NCI-H128 (cell line): Measurements from ENCODE around the gene CPVL.
A peak's percentile ranks its signal among the peaks of the same experiment; 100 is the strongest.

Experiments
- DNase-seq: peaks from one replicate; lab custom pipeline; 2025; ENCODE audit not compliant: unreplicated experiment; lab: John Stamatoyannopoulos, UW

The CPVL gene

GRCh38 chr7:29156907-29157452, 10.6 kb upstream of the CPVL start:
- DNase-seq, result peak; percentile 8

GRCh38 chr7:29154076-29154475, 7.7 kb upstream of the CPVL start:
- no peak for DNase-seq

DNA sequence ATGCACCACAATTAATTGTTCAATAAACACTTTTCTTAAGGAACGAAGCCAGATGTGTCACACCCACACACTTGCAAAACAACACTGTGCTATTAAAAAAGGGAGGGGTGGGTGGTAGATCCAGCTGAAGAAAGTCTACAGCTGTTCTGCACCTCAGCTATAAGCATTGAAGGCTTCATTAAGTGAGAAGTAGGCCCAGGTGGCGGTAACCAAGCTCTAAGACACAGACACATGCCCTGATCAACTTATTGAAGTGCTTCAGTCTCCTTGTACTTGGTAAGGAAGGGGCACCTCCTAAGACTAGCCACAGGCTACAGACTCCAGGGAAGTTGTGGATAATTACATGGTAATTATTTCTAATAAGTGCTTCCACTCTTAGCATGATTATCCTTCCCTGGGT, 4.5 kb upstream of the CPVL start:
- DNase-seq, result no peak

GRCh38 chr7:29149036-29149435, 2.7 kb upstream of the CPVL start:
- DNase-seq, result no peak

DNA sequence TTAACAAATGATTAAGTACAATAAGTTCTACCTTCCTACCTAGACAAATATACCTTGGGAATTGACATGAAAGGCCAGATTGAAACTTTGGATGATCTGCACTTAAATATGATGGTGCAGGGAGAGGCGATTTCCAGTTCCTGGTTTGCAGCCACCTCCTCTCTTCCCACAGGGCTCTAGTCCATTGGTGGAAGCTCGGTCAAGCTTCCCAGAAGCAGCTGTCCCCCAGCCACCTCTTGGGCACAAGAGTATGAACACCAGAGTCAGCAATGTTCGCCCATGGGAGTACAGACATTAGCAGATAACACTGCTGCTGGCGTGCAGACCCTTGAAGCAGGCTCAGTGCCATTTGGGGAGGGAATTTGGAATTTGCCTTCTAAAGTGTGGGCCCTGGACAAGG, 1.5 kb upstream of the CPVL start:
- DNase-seq, result no peak

- DNase-seq, result no peak
Observed at GRCh38 chr7:29146888-29147609, 712 bp upstream of the CPVL start.

- no peak for DNase-seq
Observed at GRCh38 chr7:29145553-29146056, 732 bp downstream of the CPVL start.

- no peak for DNase-seq
Observed at GRCh38 chr7:29143751-29144150, 2.6 kb downstream of the CPVL start.

GRCh38 chr7:29142021-29142727, 4.2 kb downstream of the CPVL start:
- no peak for DNase-seq

- DNase-seq, result no peak
Observed at GRCh38 chr7:29140873-29141468, 5.4 kb downstream of the CPVL start.

DNA sequence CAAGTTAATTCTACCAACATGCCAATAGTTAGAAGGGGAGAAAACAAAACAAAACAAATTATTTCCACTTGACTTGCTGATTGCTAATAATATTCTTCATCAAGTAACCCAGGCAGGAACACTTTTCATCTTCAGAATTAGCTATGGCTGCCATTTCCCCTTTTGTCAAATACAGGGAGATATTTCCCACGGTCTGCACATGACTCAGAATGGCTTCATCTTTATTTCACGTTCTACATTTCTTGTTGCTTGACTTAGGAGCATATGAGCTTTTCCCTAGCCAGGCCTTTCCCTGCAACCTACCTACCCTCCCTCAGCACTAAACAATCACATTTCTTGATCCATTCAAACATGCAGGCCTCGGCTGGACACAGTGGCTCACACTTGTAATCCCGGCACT, 6.5 kb downstream of the CPVL start:
- DNase-seq, result no peak

DNA sequence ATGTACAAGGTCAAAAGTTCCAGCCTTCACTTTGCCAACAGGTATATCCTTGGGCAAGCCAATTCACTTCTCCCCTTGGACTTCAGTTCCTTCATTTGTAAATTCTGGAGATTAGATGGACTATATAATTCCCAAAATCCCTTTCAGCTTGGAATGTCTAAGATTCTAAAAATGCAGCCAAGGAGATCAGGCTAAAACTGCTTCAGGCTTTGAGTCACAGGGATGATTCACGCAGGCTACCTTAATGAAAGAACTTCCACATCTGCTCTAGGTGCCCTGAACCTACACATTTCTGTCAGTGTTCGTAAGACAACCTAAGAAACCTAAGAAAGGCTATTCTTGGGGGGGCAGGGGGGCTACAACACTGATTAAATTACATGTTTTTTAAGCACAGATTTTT, 7.1 kb downstream of the CPVL start:
- no peak for DNase-seq

- no peak for DNase-seq
Observed at GRCh38 chr7:29138588-29138987, 7.7 kb downstream of the CPVL start.

GRCh38 chr7:29135846-29136245, 10.5 kb downstream of the CPVL start:
- DNase-seq, result no peak

DNA sequence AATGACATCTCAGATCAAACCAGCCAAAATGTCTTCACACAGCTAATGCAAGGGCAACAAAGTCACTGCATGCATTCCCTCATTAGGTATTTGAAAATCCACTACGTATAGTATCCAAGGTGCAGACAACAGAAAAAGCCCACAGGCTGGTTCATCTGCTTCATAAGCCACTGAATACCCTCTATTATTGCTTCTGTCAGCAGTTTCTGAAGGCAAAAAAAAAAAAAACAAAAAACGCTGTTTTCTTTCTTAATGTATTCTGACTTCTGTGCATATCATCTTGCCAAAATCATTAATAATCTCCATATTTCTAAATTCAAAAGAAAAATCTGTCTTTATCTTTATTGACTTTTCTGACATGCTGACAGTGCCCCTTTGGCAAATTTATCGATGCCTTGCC, 13.4 kb downstream of the CPVL start:
- no peak for DNase-seq

DNA sequence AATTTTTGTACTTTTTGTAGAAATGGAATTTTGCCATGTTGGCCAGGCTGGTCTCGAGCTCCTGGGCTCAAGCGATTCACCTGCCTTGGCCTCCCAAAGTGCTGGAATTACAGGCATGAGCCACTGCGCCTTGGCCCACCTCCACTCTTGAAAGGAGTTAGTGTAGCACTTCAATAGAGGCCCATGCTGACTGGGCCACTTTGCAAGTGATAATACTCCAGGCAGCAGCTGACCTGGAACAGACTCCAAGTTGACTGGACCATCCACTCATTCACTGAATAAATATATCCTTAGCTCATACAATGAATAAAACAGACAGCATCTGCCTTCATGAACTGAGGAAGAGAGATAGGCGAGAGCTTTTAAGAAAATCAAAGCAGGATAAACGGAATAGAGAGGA, 14.7 kb downstream of the CPVL start:
- DNase-seq, result no peak

DNA sequence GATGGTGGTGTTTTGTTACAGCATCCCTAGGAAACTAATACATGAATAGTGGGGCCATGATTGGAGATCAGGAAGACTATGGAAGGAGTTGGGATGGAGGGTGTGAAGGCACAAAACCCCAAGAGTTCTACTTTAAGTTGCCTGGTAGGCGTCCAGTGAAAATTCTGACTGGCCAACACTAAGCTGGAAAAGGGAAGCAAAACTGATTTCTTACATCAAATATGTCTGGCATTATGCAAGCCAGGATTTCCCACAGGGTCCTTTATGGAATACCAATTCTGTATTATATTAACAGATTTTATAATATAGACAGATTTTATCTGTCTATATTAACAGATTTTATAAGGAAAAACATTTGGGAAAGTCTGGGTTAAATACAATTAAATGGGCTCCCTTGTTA, 16.2 kb downstream of the CPVL start:
- DNase-seq, result no peak

DNA sequence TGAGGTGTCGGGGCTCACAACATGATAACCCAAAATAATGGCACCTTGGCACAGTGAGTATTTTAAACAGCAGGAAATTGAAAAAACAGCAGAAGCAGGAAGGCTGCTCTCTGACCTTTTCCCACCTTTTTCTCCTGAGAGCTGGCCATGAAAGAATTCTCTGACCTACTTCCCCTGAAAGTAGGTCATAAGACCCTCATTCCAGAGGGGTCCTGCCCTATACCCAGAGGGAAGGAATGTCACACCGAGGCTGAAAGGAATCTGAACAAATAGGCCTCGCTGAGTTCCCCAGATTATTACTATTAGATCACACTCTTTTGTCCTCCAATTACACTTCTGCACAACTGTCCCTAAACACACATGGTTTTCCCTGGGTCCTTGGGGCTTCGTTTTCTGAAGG, 18.8 kb downstream of the CPVL start:
- DNase-seq, result no peak

DNA sequence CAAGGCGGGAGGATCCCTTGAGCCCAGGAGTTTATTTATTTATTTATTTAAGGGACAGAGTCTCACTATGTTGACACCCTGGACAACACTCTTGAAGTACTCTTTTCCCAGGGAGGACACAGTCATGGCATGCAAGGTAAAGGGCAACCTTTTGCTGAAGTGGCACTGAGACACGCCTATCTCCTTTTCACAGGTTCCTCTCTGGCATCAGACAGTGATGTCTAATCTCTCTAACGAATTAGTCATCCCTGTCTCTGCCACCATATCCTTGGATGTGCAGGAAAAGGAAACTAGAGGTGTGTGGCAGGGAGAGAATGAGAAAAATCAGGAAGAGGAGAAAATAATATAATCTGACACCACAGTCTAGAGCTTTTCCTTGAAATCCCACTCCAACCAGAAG, 19.5 kb downstream of the CPVL start:
- DNase-seq, result no peak

- DNase-seq, result no peak
Observed at GRCh38 chr7:29123626-29124190, 22.6 kb downstream of the CPVL start.

DNA sequence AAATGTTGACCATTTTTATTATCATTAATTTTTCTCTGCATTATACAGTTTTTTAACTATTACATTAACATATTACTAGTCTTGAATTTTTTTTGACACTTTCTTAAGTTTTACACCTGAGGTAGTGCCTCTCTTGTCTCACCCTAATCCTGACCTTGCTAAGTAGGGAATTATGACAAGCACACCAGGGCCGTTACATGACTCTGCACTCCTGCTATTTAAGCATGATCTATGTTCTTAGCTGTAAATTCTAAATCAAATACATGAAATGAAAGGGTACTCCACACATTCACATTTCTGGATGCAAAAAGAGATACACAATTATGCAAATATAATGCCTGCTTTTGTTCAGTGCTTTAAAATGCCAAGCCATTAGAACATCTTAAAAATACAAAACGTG, 23.6 kb downstream of the CPVL start:
- DNase-seq, result no peak

GRCh38 chr7:29122081-29122480, 24.3 kb downstream of the CPVL start:
- DNase-seq, result no peak
